HG03060 (cell line): ENCODE data around the gene QRFP.

Experiments used
- ATAC-seq: cut with Tn5 transposase; IDR thresholded peaks from one replicate; pipeline ENCODE4 v1.9.1; 2021; ENCODE audit warnings: low read depth, moderate number of reproducible peaks; ENCODE audit not compliant: unreplicated experiment

The QRFP gene

GRCh38 chr9:130905902-130906734, 9.5 kb upstream of the QRFP start:
- ATAC-seq, result no peak

GRCh38 chr9:130905125-130905901, 8.7 kb upstream of the QRFP start:
- no peak for ATAC-seq

- ATAC-seq, result no peak
Measured at GRCh38 chr9:130904070-130905044, 7.7 kb upstream of the QRFP start.

GRCh38 chr9:130903194-130904069, 6.8 kb upstream of the QRFP start:
- ATAC-seq, result no peak

- no peak for ATAC-seq
Measured at GRCh38 chr9:130902204-130903185, 5.9 kb upstream of the QRFP start.

- ATAC-seq, result no peak
Measured at GRCh38 chr9:130901498-130902203, 5.0 kb upstream of the QRFP start.

- no peak for ATAC-seq
Measured at GRCh38 chr9:130900701-130901497, 4.3 kb upstream of the QRFP start.

- no peak for ATAC-seq
Measured at GRCh38 chr9:130899051-130899748, 2.6 kb upstream of the QRFP start.

- no peak for ATAC-seq
Measured at GRCh38 chr9:130898552-130898852, 1.9 kb upstream of the QRFP start.

- ATAC-seq, result no peak
Measured at GRCh38 chr9:130897848-130898551, 1.4 kb upstream of the QRFP start.

- ATAC-seq, result no peak
Measured at GRCh38 chr9:130897105-130897751, 616 bp upstream of the QRFP start.

- no peak for ATAC-seq
Measured at GRCh38 chr9:130895481-130896232, 955 bp downstream of the QRFP start.

- ATAC-seq, result no peak
Measured at GRCh38 chr9:130895038-130895437, 1.6 kb downstream of the QRFP start.

GRCh38 chr9:130894546-130894945, 2.1 kb downstream of the QRFP start:
- no peak for ATAC-seq
